ENCODE results near the gene KMT2C. TPM values are rescaled to one million over a fixed set of nuclear protein-coding genes. Genes with fewer than 3 reads are reported as not detected.

The KMT2C gene
- total RNA-seq, 1 experiment from 2014 or later = 54.3 TPM

DNA sequence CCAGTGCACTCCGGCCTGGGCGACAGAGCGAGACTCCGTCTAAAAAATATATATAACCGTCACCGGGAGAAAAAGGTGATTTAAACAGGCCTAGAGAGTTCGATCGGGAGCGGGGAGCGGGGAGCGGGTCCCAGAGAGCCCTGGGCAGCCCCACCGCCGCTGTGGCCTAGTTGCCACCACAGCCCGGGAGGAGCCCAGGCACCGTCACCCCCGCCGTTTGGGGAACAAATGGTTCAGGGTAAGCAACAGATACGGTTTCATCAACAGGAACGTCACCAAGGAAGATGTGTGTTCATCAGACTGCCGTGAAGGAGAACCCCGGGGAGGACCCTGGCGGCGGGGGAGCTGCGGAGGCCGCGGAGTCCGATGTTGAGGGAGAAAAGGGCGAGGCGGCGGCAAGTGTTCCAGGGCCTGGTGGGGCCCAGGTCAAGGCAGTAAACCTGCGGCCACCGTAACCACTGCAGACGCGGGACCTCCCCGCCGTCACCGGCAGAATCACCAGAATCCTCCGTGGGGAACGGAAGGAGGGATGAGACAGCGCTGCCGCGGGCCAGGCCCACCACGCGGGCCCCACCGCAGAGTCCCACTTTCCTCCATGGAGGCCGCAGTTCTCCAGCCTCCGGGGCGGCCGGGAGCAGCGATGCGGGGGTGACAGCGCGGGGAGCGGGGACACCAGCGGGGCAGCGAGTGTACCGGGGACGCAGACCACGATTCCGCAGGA is 306.9 kb downstream of the KMT2C start:
- Histone ChIP-seq H3K27ac (no peak overlapping the region), H3K9me3 (ENCODE audit: insufficient read depth, low read depth) (0 out of 2 replicates have a peak, but pooled peaks cover 4% of the 10 kb centered on the region), H3K4me3 (no peak overlapping the region), H4K20me1 (ENCODE audit: insufficient read depth) (no peaks in the 10 kb centered on the region), H3K4me2 (no peak overlapping the region), H3K79me2 (ENCODE audit: low read depth) (no peaks in the 10 kb centered on the region), H3K36me3 (ENCODE audit: low read depth) (no peaks in the 10 kb centered on the region), H3K9me2 (ENCODE audit: insufficient read depth) (no peaks in the 10 kb centered on the region), H2AFZ (no peak overlapping the region), H3F3A (ENCODE audit: insufficient read depth, low read depth) (no peaks in the 10 kb centered on the region; the same call in 1 of the 2 replicates), H3K27me3 (ENCODE audit: insufficient read depth, low read depth) (no peaks in the 10 kb centered on the region), H3K4me1 (replicated peaks; ENCODE audit: insufficient read depth) (no peaks in the 10 kb centered on the region)
- BruUV-seq (replicated peaks) = no TSS peak
- no peak for TF ChIP-seq EZH2 (IDR thresholded peaks at IDR 0.05; ENCODE audit: low read depth)
- TF ChIP-seq, protein P1, sequence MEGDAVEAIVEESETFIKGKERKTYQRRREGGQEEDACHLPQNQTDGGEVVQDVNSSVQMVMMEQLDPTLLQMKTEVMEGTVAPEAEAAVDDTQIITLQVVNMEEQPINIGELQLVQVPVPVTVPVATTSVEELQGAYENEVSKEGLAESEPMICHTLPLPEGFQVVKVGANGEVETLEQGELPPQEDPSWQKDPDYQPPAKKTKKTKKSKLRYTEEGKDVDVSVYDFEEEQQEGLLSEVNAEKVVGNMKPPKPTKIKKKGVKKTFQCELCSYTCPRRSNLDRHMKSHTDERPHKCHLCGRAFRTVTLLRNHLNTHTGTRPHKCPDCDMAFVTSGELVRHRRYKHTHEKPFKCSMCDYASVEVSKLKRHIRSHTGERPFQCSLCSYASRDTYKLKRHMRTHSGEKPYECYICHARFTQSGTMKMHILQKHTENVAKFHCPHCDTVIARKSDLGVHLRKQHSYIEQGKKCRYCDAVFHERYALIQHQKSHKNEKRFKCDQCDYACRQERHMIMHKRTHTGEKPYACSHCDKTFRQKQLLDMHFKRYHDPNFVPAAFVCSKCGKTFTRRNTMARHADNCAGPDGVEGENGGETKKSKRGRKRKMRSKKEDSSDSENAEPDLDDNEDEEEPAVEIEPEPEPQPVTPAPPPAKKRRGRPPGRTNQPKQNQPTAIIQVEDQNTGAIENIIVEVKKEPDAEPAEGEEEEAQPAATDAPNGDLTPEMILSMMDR (conservative IDR thresholded peaks at IDR 0.05) = no peak
- CTCF ChIA-PET = no interaction called here
- intact Hi-C loops (cut with micrococcal nuclease; ENCODE audit: unreplicated experiment) = no loop called here
- no peak for DNase-seq
- POLR2A ChIA-PET (ENCODE audit: unreplicated experiment) = no interaction called here

DNA sequence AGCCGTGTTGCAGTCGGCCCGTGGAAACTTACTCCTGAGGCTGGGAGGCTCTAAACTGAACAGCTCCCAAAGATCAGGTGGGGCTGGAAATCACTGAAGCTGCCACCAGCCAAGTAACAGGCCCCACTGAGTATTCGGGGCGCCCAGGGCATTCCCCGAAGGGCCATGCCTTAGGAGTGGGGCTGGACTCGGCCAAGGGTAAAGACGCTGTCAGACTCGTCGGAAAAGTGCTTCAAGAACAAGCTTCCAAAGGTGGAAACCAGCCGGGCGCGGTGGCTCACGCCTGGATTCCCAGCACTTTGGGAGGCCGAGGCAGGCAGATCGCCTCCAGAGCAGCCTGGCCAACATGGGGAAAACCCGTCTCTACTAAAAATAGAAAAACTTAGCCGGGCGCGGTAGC is 307.6 kb downstream of the KMT2C start:
- Histone ChIP-seq H3K4me2 (no peak overlapping the region), H3K9me3 (ENCODE audit: insufficient read depth, low read depth) (0 out of 2 replicates have a peak, but pooled peaks cover 4% of the 10 kb centered on the region), H2AFZ (no peak overlapping the region), H3F3A (ENCODE audit: insufficient read depth, low read depth) (no peaks in the 10 kb centered on the region; the same call in 1 of the 2 replicates), H4K20me1 (ENCODE audit: insufficient read depth) (no peaks in the 10 kb centered on the region), H3K79me2 (ENCODE audit: low read depth) (no peaks in the 10 kb centered on the region), H3K4me1 (replicated peaks; ENCODE audit: insufficient read depth) (no peaks in the 10 kb centered on the region), H3K4me3 (no peak overlapping the region), H3K27ac (no peak overlapping the region), H3K9me2 (ENCODE audit: insufficient read depth) (no peaks in the 10 kb centered on the region), H3K36me3 (ENCODE audit: low read depth) (no peaks in the 10 kb centered on the region), H3K27me3 (ENCODE audit: insufficient read depth, low read depth) (no peaks in the 10 kb centered on the region)
- no peak for TF ChIP-seq EZH2 (IDR thresholded peaks at IDR 0.05; ENCODE audit: low read depth)
- TF ChIP-seq, protein P1 (conservative IDR thresholded peaks at IDR 0.05) = no peak
- no peak for DNase-seq
- POLR2A ChIA-PET (ENCODE audit: unreplicated experiment) = no interaction called here
- intact Hi-C loops (cut with micrococcal nuclease; ENCODE audit: unreplicated experiment) = no loop called here
- no TSS peak for BruUV-seq (replicated peaks)
- CTCF ChIA-PET = no interaction called here

DNA sequence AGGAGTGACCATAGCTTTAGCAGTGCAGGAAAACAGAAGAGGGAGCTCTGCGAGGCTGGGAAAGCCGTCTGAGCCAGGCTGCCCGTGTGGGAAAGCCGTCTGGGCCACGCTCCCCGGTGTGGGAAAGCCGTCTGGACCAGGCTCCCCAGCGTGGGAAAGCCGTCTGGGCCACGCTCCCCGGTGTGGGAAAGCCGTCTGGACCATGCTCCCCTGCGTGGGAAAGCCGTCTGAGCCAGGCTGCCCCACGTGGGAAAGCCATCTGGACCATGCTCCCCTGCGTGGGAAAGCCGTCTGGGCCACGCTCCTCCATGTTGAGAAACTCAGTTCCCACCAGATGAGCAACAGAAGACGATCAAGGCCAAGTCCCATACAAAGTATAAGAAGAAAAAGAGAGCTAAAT is 308.6 kb downstream of the KMT2C start:
- no peaks in the 10 kb centered on the region for H3K27me3 ChIP-seq (ENCODE audit: insufficient read depth, low read depth)
- no peak for DNase-seq
- no peaks in the 10 kb centered on the region; the same call in 1 of the 2 replicates for H3F3A ChIP-seq (ENCODE audit: insufficient read depth, low read depth)
- intact Hi-C loops (cut with micrococcal nuclease; ENCODE audit: unreplicated experiment) = no loop called here
- no peak overlapping the region for H3K27ac ChIP-seq
- H2AFZ ChIP-seq = no peak overlapping the region
- H3K4me2 ChIP-seq = no peak overlapping the region
- ChIA-PET CTCF (no interaction called here), POLR2A (ENCODE audit: unreplicated experiment) (no interaction called here)
- 0 out of 2 replicates have a peak, but pooled peaks cover 4% of the 10 kb centered on the region for H3K9me3 ChIP-seq (ENCODE audit: insufficient read depth, low read depth)
- H3K4me3 ChIP-seq = no peak overlapping the region
- H4K20me1 ChIP-seq (ENCODE audit: insufficient read depth) = no peaks in the 10 kb centered on the region
- H3K36me3 ChIP-seq (ENCODE audit: low read depth) = 0 out of 2 replicates have a peak, but pooled peaks cover 4% of the 10 kb centered on the region
- H3K79me2 ChIP-seq (ENCODE audit: low read depth) = no peaks in the 10 kb centered on the region
- TF ChIP-seq, protein P1 (conservative IDR thresholded peaks at IDR 0.05) = no peak
- TF ChIP-seq EZH2 (IDR thresholded peaks at IDR 0.05; ENCODE audit: low read depth) = no peak
- H3K4me1 ChIP-seq (replicated peaks; ENCODE audit: insufficient read depth) = no peaks in the 10 kb centered on the region
- no TSS peak for BruUV-seq (replicated peaks)
- no peaks in the 10 kb centered on the region for H3K9me2 ChIP-seq (ENCODE audit: insufficient read depth)
